NT2/D1 (cell line): ENCODE results near the gene IQSEC3.

Experiments
- SUZ12 ChIP-seq: IDR thresholded peaks from 2 replicates; pipeline ENCODE4 v1.6.1; 2011; ENCODE audit not compliant: insufficient read length, insufficient read depth; ENCODE audit errors: extremely low read depth
- YY1 ChIP-seq: IDR thresholded peaks from 2 replicates; pipeline ENCODE4 v1.6.1; 2011; ENCODE audit not compliant: insufficient read length, insufficient read depth
- ZNF274 ChIP-seq: IDR thresholded peaks from 2 replicates; pipeline ENCODE4 v1.6.1; 2011; ENCODE audit warnings: mild to moderate bottlenecking, low read depth, low read length

GRCh38 chr12:220946-221550 is 154.5 kb downstream of the IQSEC3 start:
- TF ChIP-seq YY1, result no peak
- no peak for TF ChIP-seq ZNF274
- TF ChIP-seq SUZ12, result no peak
